ENCODE data around the gene TRIM37. TPM values are rescaled to one million over a fixed set of nuclear protein-coding genes. Genes with fewer than 3 reads are reported as not detected.

The TRIM37 gene
- total and polyA plus RNA-seq, 3 experiments from 2014 or later: 11.4 to 30.6 (median 27.7) TPM

DNA sequence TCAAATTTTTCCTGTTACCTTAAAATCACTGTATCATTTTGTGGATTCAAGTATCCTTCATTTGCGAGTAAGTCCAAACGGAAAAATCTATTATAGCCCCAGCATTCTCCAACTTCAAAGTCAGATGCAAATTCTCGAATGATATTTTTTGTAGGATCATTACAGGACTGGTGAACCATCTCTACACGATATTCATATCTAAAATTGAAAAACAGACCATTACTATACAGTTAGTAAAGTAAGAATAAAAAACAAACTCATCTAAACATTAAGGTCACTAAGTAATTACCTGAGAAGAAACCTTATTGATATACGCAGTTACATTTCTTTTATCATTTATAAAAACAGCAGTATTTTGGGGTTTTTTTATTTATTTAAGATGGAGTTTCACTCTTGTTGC, 49.8 kb downstream of the TRIM37 start:
- POLR2A ChIA-PET: no interaction called here
- Histone ChIP-seq H3K9me3 (ENCODE audit: low read length) (no peaks in the 10 kb centered on the region), H3K4me3 (ENCODE audit: low read length) (no peak overlapping the region), H3K27me3 (ENCODE audit: insufficient read depth, low read length, poor library complexity, severe bottlenecking) (no peaks in the 10 kb centered on the region), H3K36me3 (ENCODE audit: insufficient read depth, low read length) (peaks cover 3% of the 10 kb centered on the region), H3K27ac (ENCODE audit: low read depth, low read length) (no peak overlapping the region), H3K4me1 (ENCODE audit: insufficient read depth, low read length) (no peaks in the 10 kb centered on the region)
- H3K36me3 Mint-ChIP-seq: peaks cover 4 to 61% (median 21%) of the 10 kb centered on the region in 3 donors
- H3K4me1 Mint-ChIP-seq: peaks cover 3 to 10% (median 4%) of the 10 kb centered on the region in 3 donors
- peak overlapping the region in 1 of 8 donors; percentile 38 for H3K27ac Mint-ChIP-seq
- CTCF ChIA-PET: no interaction called here
- no peak for DNase-seq
- no peaks in the 10 kb centered on the region for H3K9me3 Mint-ChIP-seq
- no peaks in the 10 kb centered on the region for H3K27me3 Mint-ChIP-seq
- H3K4me3 Mint-ChIP-seq: no peak overlapping the region

- Histone ChIP-seq H3K9me3 (ENCODE audit: low read length) (no peaks in the 10 kb centered on the region), H3K27me3 (ENCODE audit: insufficient read depth, low read length, poor library complexity, severe bottlenecking) (no peaks in the 10 kb centered on the region), H3K27ac (ENCODE audit: low read depth, low read length) (no peak overlapping the region), H3K36me3 (ENCODE audit: insufficient read depth, low read length) (peaks cover 10% of the 10 kb centered on the region), H3K4me3 (ENCODE audit: low read length) (no peak overlapping the region), H3K4me1 (ENCODE audit: insufficient read depth, low read length) (no peaks in the 10 kb centered on the region)
- Mint-ChIP-seq H3K4me3 (no peak overlapping the region), H3K27ac (peak overlapping the region in 2 of 8 donors; percentile 14 to 34), H3K4me1 (peaks cover 0 to 2% (median 0%) of the 10 kb centered on the region in 3 donors), H3K9me3 (no peaks in the 10 kb centered on the region), H3K27me3 (no peaks in the 10 kb centered on the region), H3K36me3 (peaks cover 10 to 63% (median 23%) of the 10 kb centered on the region in 3 donors)
- DNase-seq: no peak
- CTCF ChIA-PET: no interaction called here
- POLR2A ChIA-PET: no interaction called here
Measured at GRCh38 chr17:59049798-59050197, 56.9 kb downstream of the TRIM37 start.

GRCh38 chr17:59047616-59048015, 59.1 kb downstream of the TRIM37 start:
- no peak overlapping the region for H3K27ac ChIP-seq (ENCODE audit: low read depth, low read length)
- Mint-ChIP-seq H3K4me1 (peaks cover 0 to 2% (median 0%) of the 10 kb centered on the region in 3 donors), H3K9me3 (no peaks in the 10 kb centered on the region), H3K27ac (peak overlapping the region in 1 of 8 donors; percentile 38), H3K4me3 (no peak overlapping the region), H3K36me3 (peaks cover 13 to 67% (median 24%) of the 10 kb centered on the region in 3 donors), H3K27me3 (no peaks in the 10 kb centered on the region)
- H3K36me3 ChIP-seq (ENCODE audit: insufficient read depth, low read length): peaks cover 22% of the 10 kb centered on the region
- no peaks in the 10 kb centered on the region for H3K4me1 ChIP-seq (ENCODE audit: insufficient read depth, low read length)
- H3K4me3 ChIP-seq (ENCODE audit: low read length): no peak overlapping the region
- POLR2A ChIA-PET: no interaction called here
- DNase-seq: no peak
- H3K9me3 ChIP-seq (ENCODE audit: low read length): no peaks in the 10 kb centered on the region
- CTCF ChIA-PET: no interaction called here
- H3K27me3 ChIP-seq (ENCODE audit: insufficient read depth, low read length, poor library complexity, severe bottlenecking): no peaks in the 10 kb centered on the region

DNA sequence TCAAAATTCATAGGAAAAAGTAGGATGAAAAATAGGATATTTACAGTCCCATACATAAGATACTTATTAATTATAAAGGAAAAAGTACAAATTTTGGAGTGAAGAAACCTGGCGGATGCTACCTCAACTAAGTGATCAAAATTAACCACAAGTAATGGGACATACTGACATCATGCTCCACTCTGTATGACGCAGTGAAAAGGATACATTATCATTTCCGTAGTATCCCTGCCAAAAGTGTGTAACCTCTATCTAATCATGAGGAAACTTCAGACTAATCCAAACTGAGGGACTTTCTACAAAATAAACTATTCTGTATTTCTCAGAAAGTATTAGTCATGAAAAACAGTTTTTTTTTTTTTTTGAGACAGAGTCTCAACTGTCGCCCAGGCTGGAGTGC, 60.5 kb downstream of the TRIM37 start:
- H3K27me3 ChIP-seq (ENCODE audit: insufficient read depth, low read length, poor library complexity, severe bottlenecking): no peaks in the 10 kb centered on the region
- CTCF ChIA-PET: no interaction called here
- Mint-ChIP-seq H3K9me3 (no peaks in the 10 kb centered on the region), H3K36me3 (peaks cover 13 to 66% (median 22%) of the 10 kb centered on the region in 3 donors), H3K4me1 (peaks cover 0 to 2% (median 0%) of the 10 kb centered on the region in 3 donors), H3K27ac (no peak overlapping the region), H3K27me3 (no peaks in the 10 kb centered on the region), H3K4me3 (no peak overlapping the region)
- POLR2A ChIA-PET: no interaction called here
- H3K9me3 ChIP-seq (ENCODE audit: low read length): no peaks in the 10 kb centered on the region
- H3K4me3 ChIP-seq (ENCODE audit: low read length): no peak overlapping the region
- no peaks in the 10 kb centered on the region for H3K4me1 ChIP-seq (ENCODE audit: insufficient read depth, low read length)
- DNase-seq: no peak
- H3K27ac ChIP-seq (ENCODE audit: low read depth, low read length): no peak overlapping the region
- H3K36me3 ChIP-seq (ENCODE audit: insufficient read depth, low read length): peaks cover 25% of the 10 kb centered on the region

DNA sequence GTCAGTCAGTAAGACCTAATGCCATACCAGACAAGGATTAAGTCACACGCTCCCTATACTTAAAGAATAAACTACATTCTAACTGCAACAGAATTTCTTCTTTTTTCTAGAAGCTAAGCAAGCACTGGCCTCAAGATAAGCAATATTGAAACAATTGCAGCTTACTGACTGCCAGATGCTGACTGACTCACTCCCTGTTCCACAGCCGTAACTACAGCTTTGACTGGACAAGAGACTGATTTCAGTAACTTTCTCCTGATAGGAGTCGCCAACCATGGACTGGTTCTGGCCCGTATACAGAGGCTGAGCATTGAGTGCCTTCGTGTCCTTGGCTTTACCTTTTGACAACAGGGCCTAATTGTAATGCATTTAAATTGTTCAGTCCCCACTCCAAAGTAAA, 67.9 kb downstream of the TRIM37 start:
- Histone ChIP-seq H3K27me3 (ENCODE audit: insufficient read depth, low read length, poor library complexity, severe bottlenecking) (no peaks in the 10 kb centered on the region), H3K4me3 (ENCODE audit: low read length) (no peak overlapping the region), H3K27ac (ENCODE audit: low read depth, low read length) (no peak overlapping the region), H3K9me3 (ENCODE audit: low read length) (no peaks in the 10 kb centered on the region), H3K36me3 (ENCODE audit: insufficient read depth, low read length) (peaks cover 21% of the 10 kb centered on the region), H3K4me1 (ENCODE audit: insufficient read depth, low read length) (no peaks in the 10 kb centered on the region)
- Mint-ChIP-seq H3K36me3 (peaks cover 0 to 67% (median 24%) of the 10 kb centered on the region in 3 donors), H3K4me1 (no peaks in the 10 kb centered on the region), H3K27ac (peak overlapping the region in 2 of 8 donors; percentile 32 to 63), H3K27me3 (no peaks in the 10 kb centered on the region), H3K4me3 (no peak overlapping the region), H3K9me3 (no peaks in the 10 kb centered on the region)
- DNase-seq: no peak
- ChIA-PET CTCF (no interaction called here), POLR2A (no interaction called here)

GRCh38 chr17:59037960-59038359, 68.7 kb downstream of the TRIM37 start:
- no peaks in the 10 kb centered on the region for H3K27me3 ChIP-seq (ENCODE audit: insufficient read depth, low read length, poor library complexity, severe bottlenecking)
- H3K4me1 Mint-ChIP-seq: no peaks in the 10 kb centered on the region
- CTCF ChIA-PET: no interaction called here
- H3K27ac Mint-ChIP-seq: peak overlapping the region in 1 of 8 donors; percentile 14
- no peaks in the 10 kb centered on the region for H3K4me1 ChIP-seq (ENCODE audit: insufficient read depth, low read length)
- no peak overlapping the region for H3K4me3 ChIP-seq (ENCODE audit: low read length)
- no peaks in the 10 kb centered on the region for H3K9me3 Mint-ChIP-seq
- no peak overlapping the region for H3K4me3 Mint-ChIP-seq
- no peak overlapping the region for H3K27ac ChIP-seq (ENCODE audit: low read depth, low read length)
- peaks cover 0 to 63% (median 20%) of the 10 kb centered on the region in 3 donors for H3K36me3 Mint-ChIP-seq
- no peak for DNase-seq
- no peaks in the 10 kb centered on the region for H3K9me3 ChIP-seq (ENCODE audit: low read length)
- no peaks in the 10 kb centered on the region for H3K27me3 Mint-ChIP-seq
- POLR2A ChIA-PET: no interaction called here
- peaks cover 14% of the 10 kb centered on the region for H3K36me3 ChIP-seq (ENCODE audit: insufficient read depth, low read length)

DNA sequence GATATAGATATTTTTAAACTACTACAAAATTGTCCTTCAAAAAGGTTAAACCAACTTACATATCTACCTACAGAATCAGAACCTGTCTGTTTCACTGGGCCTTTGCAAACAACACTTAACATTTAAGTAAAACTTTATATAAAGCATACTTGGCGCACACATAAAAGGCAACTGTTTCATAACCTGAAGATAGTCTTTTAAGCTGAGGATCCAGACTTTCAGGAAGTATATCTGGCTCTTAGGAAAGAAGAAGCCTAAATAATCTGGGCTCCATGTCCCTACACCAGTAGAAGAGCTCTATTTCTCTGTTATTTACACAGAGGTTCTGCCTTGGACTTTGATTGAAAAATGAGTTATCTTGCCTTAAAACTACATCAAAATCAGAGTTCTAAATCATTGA, 75.9 kb downstream of the TRIM37 start:
- CTCF ChIA-PET: no interaction called here
- Histone ChIP-seq H3K4me3 (ENCODE audit: low read length) (no peak overlapping the region), H3K9me3 (ENCODE audit: low read length) (no peaks in the 10 kb centered on the region), H3K27me3 (ENCODE audit: insufficient read depth, low read length, poor library complexity, severe bottlenecking) (no peaks in the 10 kb centered on the region), H3K27ac (ENCODE audit: low read depth, low read length) (no peak overlapping the region), H3K36me3 (ENCODE audit: insufficient read depth, low read length) (peaks cover 7% of the 10 kb centered on the region), H3K4me1 (ENCODE audit: insufficient read depth, low read length) (no peaks in the 10 kb centered on the region)
- POLR2A ChIA-PET: no interaction called here
- no peak for DNase-seq
- no peaks in the 10 kb centered on the region for H3K27me3 Mint-ChIP-seq
- H3K27ac Mint-ChIP-seq: peak overlapping the region in 1 of 8 donors; percentile 51
- H3K9me3 Mint-ChIP-seq: no peaks in the 10 kb centered on the region
- no peak overlapping the region for H3K4me3 Mint-ChIP-seq
- H3K4me1 Mint-ChIP-seq: peaks cover 7 to 12% (median 11%) of the 10 kb centered on the region in 3 donors
- H3K36me3 Mint-ChIP-seq: peaks cover 0 to 62% (median 13%) of the 10 kb centered on the region in 3 donors

- H3K9me3 Mint-ChIP-seq: no peaks in the 10 kb centered on the region
- H3K9me3 ChIP-seq (ENCODE audit: low read length): no peaks in the 10 kb centered on the region
- CTCF ChIA-PET: no interaction called here
- no peak overlapping the region for H3K4me3 ChIP-seq (ENCODE audit: low read length)
- peak overlapping the region in 1 of 8 donors; percentile 0 for H3K27ac Mint-ChIP-seq
- H3K36me3 ChIP-seq (ENCODE audit: insufficient read depth, low read length): peaks cover 7% of the 10 kb centered on the region
- no peak for DNase-seq
- H3K4me1 ChIP-seq (ENCODE audit: insufficient read depth, low read length): no peaks in the 10 kb centered on the region
- peaks cover 7 to 12% (median 11%) of the 10 kb centered on the region in 3 donors for H3K4me1 Mint-ChIP-seq
- POLR2A ChIA-PET: no interaction called here
- no peaks in the 10 kb centered on the region for H3K27me3 Mint-ChIP-seq
- no peaks in the 10 kb centered on the region for H3K27me3 ChIP-seq (ENCODE audit: insufficient read depth, low read length, poor library complexity, severe bottlenecking)
- no peak overlapping the region for H3K27ac ChIP-seq (ENCODE audit: low read depth, low read length)
- H3K36me3 Mint-ChIP-seq: peaks cover 0 to 58% (median 13%) of the 10 kb centered on the region in 3 donors
- no peak overlapping the region for H3K4me3 Mint-ChIP-seq
Measured at GRCh38 chr17:59028328-59028727, 78.4 kb downstream of the TRIM37 start.

GRCh38 chr17:59027750-59028149, 78.9 kb downstream of the TRIM37 start:
- Mint-ChIP-seq H3K36me3 (peaks cover 0 to 54% (median 13%) of the 10 kb centered on the region in 3 donors), H3K9me3 (no peaks in the 10 kb centered on the region), H3K4me1 (peaks cover 7 to 12% (median 11%) of the 10 kb centered on the region in 3 donors), H3K27me3 (no peaks in the 10 kb centered on the region), H3K27ac (peak overlapping the region in 7 of 8 donors; percentile 0 to 94 (median 47)), H3K4me3 (peak overlapping the region in 1 of 7 donors; percentile 13)
- Histone ChIP-seq H3K4me1 (ENCODE audit: insufficient read depth, low read length) (no peaks in the 10 kb centered on the region), H3K27me3 (ENCODE audit: insufficient read depth, low read length, poor library complexity, severe bottlenecking) (no peaks in the 10 kb centered on the region), H3K4me3 (ENCODE audit: low read length) (no peak overlapping the region), H3K27ac (ENCODE audit: low read depth, low read length) (no peak overlapping the region), H3K9me3 (ENCODE audit: low read length) (no peaks in the 10 kb centered on the region), H3K36me3 (ENCODE audit: insufficient read depth, low read length) (peaks cover 7% of the 10 kb centered on the region)
- ChIA-PET CTCF (no interaction called here), POLR2A (no interaction called here)
- no peak for DNase-seq

Measured in CD8-positive, alpha-beta memory T cell (primary cell).